Calu3 (cell line): ENCODE results near the gene MRM3. TPM values are rescaled to one million over a fixed set of nuclear protein-coding genes. Genes with fewer than 3 reads are reported as not detected.

Source experiments
- BruUV-seq: library from RNA; stranded (reverse); fragments of 400-500 nt; replicated peaks from 2 replicates; lab custom pipeline; 2021; lab: Mats Ljungman, UMichigan
- CTCF ChIA-PET: fragments of 300-600 bp; sonication (Branson Sonifier 250); formaldehyde crosslinking; loops from one replicate; lab custom pipeline; 2022; ENCODE audit warnings: antibody characterized with exemption; lab: Charles Lee
- DNase-seq: peaks from one replicate; pipeline ENCODE4 v3.0.0; 2022
- H3K27ac Mint-ChIP-seq: one replicate; pipeline ENCODE4 v1.8.0; 2022; ENCODE audit warnings: mixed read lengths; ENCODE audit not compliant: unreplicated experiment
- H3K27me3 Mint-ChIP-seq: one replicate; pipeline ENCODE4 v1.8.0; 2022; ENCODE audit warnings: mixed read lengths; ENCODE audit not compliant: unreplicated experiment
- H3K36me3 Mint-ChIP-seq: one replicate; pipeline ENCODE4 v1.8.0; 2022; ENCODE audit warnings: mild to moderate bottlenecking, moderate library complexity, mixed read lengths; ENCODE audit not compliant: insufficient read depth, unreplicated experiment
- H3K4me1 Mint-ChIP-seq: one replicate; pipeline ENCODE4 v1.8.0; 2022; ENCODE audit warnings: mild to moderate bottlenecking, low read depth, mixed read lengths; ENCODE audit not compliant: unreplicated experiment
- H3K4me3 Mint-ChIP-seq: one replicate; pipeline ENCODE4 v1.8.0; 2022; ENCODE audit warnings: mild to moderate bottlenecking, low read depth, moderate library complexity, mixed read lengths; ENCODE audit not compliant: unreplicated experiment
- H3K9me3 Mint-ChIP-seq: one replicate; pipeline ENCODE4 v1.8.0; 2022; ENCODE audit warnings: low read depth, mixed read lengths; ENCODE audit not compliant: unreplicated experiment
- CTCF ChIP-seq: fragments of 200-600 bp; IDR thresholded peaks from one replicate; pipeline ENCODE4 v1.8.0; 2022; ENCODE audit warnings: antibody characterized with exemption; ENCODE audit not compliant: unreplicated experiment
- intact Hi-C: fragments of 100-400 bp; cut with micrococcal nuclease; formaldehyde crosslinking; loops from one replicate; pipeline ENCODE4 v1.10.0; 2022; ENCODE audit not compliant: unreplicated experiment
- total RNA-seq: library from RNA; stranded (reverse); gene quantifications from 2 replicates; pipeline ENCODE4 v1.2.3, GENCODE V29; 2022

Gene MRM3
- total RNA-seq, 1 experiment from 2014 or later: 15.0 TPM

GRCh38 chr17:750431-751037 lies 31.6 kb upstream of the MRM3 start:
- DNase-seq: no peak
- Mint-ChIP-seq H3K27me3 (no peaks in the 10 kb centered on the region), H3K4me3 (peak overlapping the region; percentile 94), H3K27ac (no peak overlapping the region), H3K4me1 (peaks cover 24% of the 10 kb centered on the region), H3K9me3 (no peaks in the 10 kb centered on the region), H3K36me3 (peaks cover 45% of the 10 kb centered on the region)
- CTCF ChIA-PET: interaction anchor here (0.6 kb wide), 1 partner anchor 397 kb away, joined by 5 read pairs; no protein-coding TSS in a partner anchor
- BruUV-seq: no TSS peak
- intact Hi-C loops: no loop called here
- TF ChIP-seq CTCF: no peak

- DNase-seq: peak; percentile 31
- Mint-ChIP-seq H3K4me1 (peaks cover 24% of the 10 kb centered on the region), H3K9me3 (no peaks in the 10 kb centered on the region), H3K27ac (no peak overlapping the region), H3K4me3 (peak overlapping the region; percentile 94), H3K27me3 (no peaks in the 10 kb centered on the region), H3K36me3 (peaks cover 41% of the 10 kb centered on the region)
- TF ChIP-seq CTCF: no peak
- CTCF ChIA-PET: interaction anchor here (0.6 kb wide), 2 partner anchors 37 to 396 kb away, joined by 4 to 5 read pairs; partner anchors contain the start of gene VPS53
- intact Hi-C loops: no loop called here
- TSS peak; percentile 49 for BruUV-seq
Observed at GRCh38 chr17:751269-752001, 30.7 kb upstream of the MRM3 start.

GRCh38 chr17:752002-752619 lies 30.0 kb upstream of the MRM3 start, which contains the start of gene GEMIN4:
Gene GEMIN4 (minus strand): TSS chr17:752264. CDS start chr17:752142, 122 bp downstream.
- Mint-ChIP-seq H3K4me1 (peaks cover 24% of the 10 kb centered on the region), H3K4me3 (peak within 1 kb of the TSS; percentile 94), H3K36me3 (peaks cover 36% of the 10 kb centered on the region), H3K9me3 (no peaks in the 10 kb centered on the region), H3K27ac (peak within 1 kb of the TSS; percentile 60), H3K27me3 (no peaks in the 10 kb centered on the region)
- peak; percentile 84 for TF ChIP-seq CTCF
- no TSS peak for BruUV-seq
- intact Hi-C loops: no loop called here
- peak; percentile 93 for DNase-seq
- CTCF ChIA-PET: interaction anchor here (0.6 to 1.0 kb wide), 2 partner anchors 37 to 245 kb away, joined by 3 to 4 read pairs; partner anchors contain the start of gene TIMM22

GRCh38 chr17:752620-753219 lies 29.4 kb upstream of the MRM3 start:
- DNase-seq: no peak

More at GRCh38 chr17:752620-753219, 29.4 kb upstream of the MRM3 start:
- Mint-ChIP-seq H3K4me1 (peaks cover 24% of the 10 kb centered on the region), H3K27ac (peak overlapping the region; percentile 60), H3K36me3 (peaks cover 36% of the 10 kb centered on the region), H3K9me3 (no peaks in the 10 kb centered on the region), H3K27me3 (no peaks in the 10 kb centered on the region), H3K4me3 (peak overlapping the region; percentile 94)
- TF ChIP-seq CTCF: no peak
- intact Hi-C loops: no loop called here
- BruUV-seq: no TSS peak
- CTCF ChIA-PET: interaction anchor here (0.6 to 1.0 kb wide), 2 partner anchors 37 to 244 kb away, joined by 3 to 4 read pairs; partner anchors contain the start of gene TIMM22
